Loucy (cell line): ENCODE results near the gene NPFFR1.

Experiments
- H2AFZ ChIP-seq: fragments of 200-600 bp; sonication (generic); 2 replicates; pipeline ENCODE4 v1.6.0; 2016; ENCODE audit warnings: antibody characterized with exemption, mild to moderate bottlenecking, low read length, moderate library complexity
- H3F3A ChIP-seq: fragments of 200-600 bp; 2 replicates; pipeline ENCODE4 v1.6.0; 2016; ENCODE audit warnings: antibody characterized with exemption, low read depth, mild to moderate bottlenecking
- H3K27me3 ChIP-seq: fragments of 200-600 bp; sonication (generic); 2 replicates; pipeline ENCODE4 v1.6.1; 2014; ENCODE audit warnings: low read length, mild to moderate bottlenecking; ENCODE audit not compliant: insufficient read depth, poor library complexity, severe bottlenecking
- H3K36me3 ChIP-seq: fragments of 200-600 bp; sonication (generic); 2 replicates; pipeline ENCODE4 v1.6.1; 2016; ENCODE audit warnings: low read length; ENCODE audit not compliant: insufficient read depth
- H3K4me1 ChIP-seq: fragments of 200-600 bp; sonication (generic); 2 replicates; pipeline ENCODE4 v1.5.1; 2014; ENCODE audit warnings: low read length, mild to moderate bottlenecking; ENCODE audit not compliant: insufficient read depth, poor library complexity, severe bottlenecking
- H3K4me2 ChIP-seq: fragments of 200-600 bp; sonication (generic); 2 replicates; pipeline ENCODE4 v1.6.0; 2014; ENCODE audit warnings: antibody characterized with exemption, low read length, low read depth, mild to moderate bottlenecking; ENCODE audit not compliant: poor library complexity, severe bottlenecking
- H3K4me3 ChIP-seq: fragments of 200-600 bp; sonication (generic); 2 replicates; pipeline ENCODE4 v1.5.1; 2014; ENCODE audit warnings: low read length, mild to moderate bottlenecking, mixed read lengths; ENCODE audit not compliant: poor library complexity, severe bottlenecking
- H3K79me2 ChIP-seq: fragments of 200-600 bp; sonication (generic); 2 replicates; pipeline ENCODE4 v1.6.1; 2014; ENCODE audit warnings: low read length; ENCODE audit not compliant: insufficient read depth
- H3K9ac ChIP-seq: fragments of 200-600 bp; sonication (generic); 2 replicates; pipeline ENCODE4 v1.6.0; 2014; ENCODE audit warnings: mild to moderate bottlenecking, low read depth, low read length, moderate library complexity; ENCODE audit not compliant: poor library complexity, severe bottlenecking
- H3K9me2 ChIP-seq: fragments of 200-600 bp; sonication (generic); replicated peaks from 2 replicates; pipeline ENCODE4 v1.6.1; 2016; ENCODE audit warnings: low read depth, low read length, mixed read lengths
- H3K9me3 ChIP-seq: fragments of 200-600 bp; sonication (generic); 2 replicates; pipeline ENCODE4 v1.6.1; 2014; ENCODE audit warnings: mild to moderate bottlenecking, antibody characterized with exemption, low read length, low read depth; ENCODE audit not compliant: insufficient read depth
- H4K20me1 ChIP-seq: fragments of 200-600 bp; sonication (generic); 2 replicates; pipeline ENCODE4 v1.6.0; 2014; ENCODE audit warnings: antibody characterized with exemption, low read length, mild to moderate bottlenecking; ENCODE audit not compliant: insufficient read depth, poor library complexity, severe bottlenecking
- EZH2phosphoT487 ChIP-seq: fragments of 200-600 bp; IDR thresholded peaks from 2 replicates; pipeline ENCODE4 v1.6.1; 2018; ENCODE audit warnings: antibody characterized with exemption, mild to moderate bottlenecking, moderate library complexity, borderline replicate concordance
- TF ChIP-seq, protein P1 (sequence below): fragments of 200-600 bp; sonication (generic); conservative IDR thresholded peaks from 2 replicates; pipeline ENCODE4 v1.5.1; 2014; ENCODE audit warnings: mild to moderate bottlenecking, antibody characterized with exemption, low read length

The NPFFR1 gene

DNA sequence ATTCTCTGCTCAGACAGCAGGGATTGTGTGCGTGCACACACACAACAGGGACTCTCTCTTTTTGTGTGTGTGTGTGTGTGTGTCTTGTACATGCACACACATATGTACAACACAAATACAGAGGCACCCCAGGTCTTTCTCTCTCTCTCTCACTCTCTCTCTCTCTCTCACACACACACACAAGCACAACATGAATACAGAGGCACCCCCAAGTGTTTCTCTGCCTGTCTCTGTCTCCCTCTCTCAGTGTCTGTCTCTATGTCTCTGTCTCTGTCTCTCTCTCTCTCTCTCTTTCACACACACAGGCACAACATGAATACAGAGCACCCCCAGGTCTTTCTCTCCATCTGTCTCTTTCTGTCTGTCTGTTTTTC, 746 bp downstream of the NPFFR1 start:
- no peak overlapping the region for H2AFZ ChIP-seq
- no peaks in the 10 kb centered on the region for H3K9me2 ChIP-seq
- H3K9ac ChIP-seq: no peak overlapping the region
- H4K20me1 ChIP-seq: no peaks in the 10 kb centered on the region
- no peak overlapping the region for H3K4me3 ChIP-seq
- H3F3A ChIP-seq: no peaks in the 10 kb centered on the region
- TF ChIP-seq, protein P1, sequence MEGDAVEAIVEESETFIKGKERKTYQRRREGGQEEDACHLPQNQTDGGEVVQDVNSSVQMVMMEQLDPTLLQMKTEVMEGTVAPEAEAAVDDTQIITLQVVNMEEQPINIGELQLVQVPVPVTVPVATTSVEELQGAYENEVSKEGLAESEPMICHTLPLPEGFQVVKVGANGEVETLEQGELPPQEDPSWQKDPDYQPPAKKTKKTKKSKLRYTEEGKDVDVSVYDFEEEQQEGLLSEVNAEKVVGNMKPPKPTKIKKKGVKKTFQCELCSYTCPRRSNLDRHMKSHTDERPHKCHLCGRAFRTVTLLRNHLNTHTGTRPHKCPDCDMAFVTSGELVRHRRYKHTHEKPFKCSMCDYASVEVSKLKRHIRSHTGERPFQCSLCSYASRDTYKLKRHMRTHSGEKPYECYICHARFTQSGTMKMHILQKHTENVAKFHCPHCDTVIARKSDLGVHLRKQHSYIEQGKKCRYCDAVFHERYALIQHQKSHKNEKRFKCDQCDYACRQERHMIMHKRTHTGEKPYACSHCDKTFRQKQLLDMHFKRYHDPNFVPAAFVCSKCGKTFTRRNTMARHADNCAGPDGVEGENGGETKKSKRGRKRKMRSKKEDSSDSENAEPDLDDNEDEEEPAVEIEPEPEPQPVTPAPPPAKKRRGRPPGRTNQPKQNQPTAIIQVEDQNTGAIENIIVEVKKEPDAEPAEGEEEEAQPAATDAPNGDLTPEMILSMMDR: no peak
- no peak for TF ChIP-seq EZH2phosphoT487
- no peaks in the 10 kb centered on the region for H3K9me3 ChIP-seq
- no peak overlapping the region for H3K4me2 ChIP-seq
- H3K79me2 ChIP-seq: no peaks in the 10 kb centered on the region
- no peaks in the 10 kb centered on the region for H3K4me1 ChIP-seq
- no peaks in the 10 kb centered on the region for H3K36me3 ChIP-seq
- H3K27me3 ChIP-seq: no peaks in the 10 kb centered on the region

DNA sequence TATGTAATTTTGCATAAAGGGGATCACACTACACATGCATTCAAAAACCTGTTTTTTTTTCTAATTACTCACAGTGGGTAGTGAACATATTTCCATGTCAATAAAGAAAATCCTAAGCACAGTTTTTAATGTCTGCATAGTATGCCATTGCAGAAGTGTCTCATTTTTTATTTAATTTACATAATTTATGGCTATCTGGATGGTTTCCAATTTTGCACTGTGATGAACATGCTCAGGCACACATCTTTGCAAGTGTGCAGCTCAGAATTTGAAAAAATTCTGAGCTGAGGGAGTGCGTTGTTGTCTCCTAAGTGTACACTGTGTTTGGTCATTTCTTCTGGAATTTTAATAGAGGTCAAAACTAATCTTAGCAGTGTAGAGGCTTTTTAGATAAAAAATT, 2.2 kb downstream of the NPFFR1 start:
- Histone ChIP-seq H3K4me2 (no peak overlapping the region), H3K27me3 (no peaks in the 10 kb centered on the region)

DNA sequence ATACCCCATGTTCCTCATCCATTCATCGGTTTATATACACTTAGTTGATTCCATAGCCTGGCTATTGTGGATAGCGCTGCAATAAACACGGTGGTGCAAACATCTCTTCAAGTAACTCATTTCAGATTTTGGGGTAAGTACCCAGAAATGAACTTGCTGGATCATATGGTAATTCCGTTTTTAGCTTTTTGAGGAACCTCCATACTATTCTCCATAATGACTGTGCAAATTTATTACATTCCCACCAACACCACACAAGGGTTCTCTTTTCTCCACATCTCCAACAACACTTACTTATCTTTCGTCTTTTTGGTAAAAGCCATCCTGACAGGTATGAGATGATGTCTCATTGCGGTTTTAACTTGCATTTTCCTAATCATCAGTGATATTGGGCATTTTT, 3.7 kb downstream of the NPFFR1 start:
- Histone ChIP-seq H3K27me3 (no peaks in the 10 kb centered on the region), H3F3A (no peaks in the 10 kb centered on the region), H4K20me1 (no peaks in the 10 kb centered on the region), H3K4me1 (no peaks in the 10 kb centered on the region), H3K9me2 (no peaks in the 10 kb centered on the region), H3K4me3 (no peak overlapping the region), H3K36me3 (no peaks in the 10 kb centered on the region), H3K79me2 (no peaks in the 10 kb centered on the region), H3K9me3 (no peaks in the 10 kb centered on the region), H3K9ac (no peak overlapping the region), H3K4me2 (no peak overlapping the region), H2AFZ (no peak overlapping the region)
- TF ChIP-seq, protein P1: no peak
- no peak for TF ChIP-seq EZH2phosphoT487

More for the DNA sequence above, 2.2 kb downstream of the NPFFR1 start:
- H3K9me2 ChIP-seq: no peaks in the 10 kb centered on the region
- no peaks in the 10 kb centered on the region for H3K79me2 ChIP-seq
- H3K4me1 ChIP-seq: no peaks in the 10 kb centered on the region
- TF ChIP-seq, protein P1: no peak
- no peak for TF ChIP-seq EZH2phosphoT487
- H3K36me3 ChIP-seq: no peaks in the 10 kb centered on the region
- no peak overlapping the region for H3K9ac ChIP-seq
- H3K9me3 ChIP-seq: no peaks in the 10 kb centered on the region
- H4K20me1 ChIP-seq: no peaks in the 10 kb centered on the region
- H2AFZ ChIP-seq: no peak overlapping the region
- no peaks in the 10 kb centered on the region for H3F3A ChIP-seq
- H3K4me3 ChIP-seq: no peak overlapping the region
